PC-3 (cell line): Measurements from ENCODE around the gene EHMT1.

Experiments
- EZH2 ChIP-seq: fragments of 300-600 bp; sonication (generic); IDR thresholded peaks from one replicate; pipeline ENCODE4 v1.6.1; 2017; ENCODE audit warnings: antibody characterized with exemption, mild to moderate bottlenecking, low read length; ENCODE audit not compliant: unreplicated experiment
- EZH2phosphoT487 ChIP-seq: fragments of 300-600 bp; sonication (generic); IDR thresholded peaks from 2 replicates; pipeline ENCODE4 v1.6.1; 2018; ENCODE audit warnings: mild to moderate bottlenecking, antibody characterized with exemption, low read length, borderline replicate concordance
- TF ChIP-seq, protein P1 (sequence below): fragments of 300-600 bp; sonication (generic); conservative IDR thresholded peaks from 2 replicates; pipeline ENCODE4 v1.5.1; 2017; ENCODE audit warnings: antibody characterized with exemption, low read depth, mild to moderate bottlenecking, low read length

GRCh38 chr9:137784046-137784445, 165.2 kb downstream of the EHMT1 start:
- TF ChIP-seq, protein P1, sequence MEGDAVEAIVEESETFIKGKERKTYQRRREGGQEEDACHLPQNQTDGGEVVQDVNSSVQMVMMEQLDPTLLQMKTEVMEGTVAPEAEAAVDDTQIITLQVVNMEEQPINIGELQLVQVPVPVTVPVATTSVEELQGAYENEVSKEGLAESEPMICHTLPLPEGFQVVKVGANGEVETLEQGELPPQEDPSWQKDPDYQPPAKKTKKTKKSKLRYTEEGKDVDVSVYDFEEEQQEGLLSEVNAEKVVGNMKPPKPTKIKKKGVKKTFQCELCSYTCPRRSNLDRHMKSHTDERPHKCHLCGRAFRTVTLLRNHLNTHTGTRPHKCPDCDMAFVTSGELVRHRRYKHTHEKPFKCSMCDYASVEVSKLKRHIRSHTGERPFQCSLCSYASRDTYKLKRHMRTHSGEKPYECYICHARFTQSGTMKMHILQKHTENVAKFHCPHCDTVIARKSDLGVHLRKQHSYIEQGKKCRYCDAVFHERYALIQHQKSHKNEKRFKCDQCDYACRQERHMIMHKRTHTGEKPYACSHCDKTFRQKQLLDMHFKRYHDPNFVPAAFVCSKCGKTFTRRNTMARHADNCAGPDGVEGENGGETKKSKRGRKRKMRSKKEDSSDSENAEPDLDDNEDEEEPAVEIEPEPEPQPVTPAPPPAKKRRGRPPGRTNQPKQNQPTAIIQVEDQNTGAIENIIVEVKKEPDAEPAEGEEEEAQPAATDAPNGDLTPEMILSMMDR: no peak
- TF ChIP-seq EZH2 (no peak), EZH2phosphoT487 (no peak)
